ENCODE data around the gene PTH1R. TPM values are rescaled to one million over a fixed set of nuclear protein-coding genes. Genes with fewer than 3 reads are reported as not detected.

Gene PTH1R
- total RNA-seq, 3 donors from 2014 or later = not detected

GRCh38 chr3:46865546-46865945 is 12.0 kb upstream of the PTH1R start:
- DNase-seq = no peak
- Mint-ChIP-seq H3K4me1 (ENCODE audit: low read depth) (no peaks in the 10 kb centered on the region), H3K36me3 (ENCODE audit: insufficient read depth) (no peaks in the 10 kb centered on the region), H3K27me3 (ENCODE audit: low read depth) (peaks cover 2% of the 10 kb centered on the region), H3K4me3 (no peak overlapping the region), H3K9me3 (no peaks in the 10 kb centered on the region)
- ATAC-seq = no peak

- DNase-seq = no peak
- ATAC-seq = no peak
- no peaks in the 10 kb centered on the region for H3K9me3 Mint-ChIP-seq
- H3K4me3 Mint-ChIP-seq = no peak overlapping the region
- H3K36me3 Mint-ChIP-seq (ENCODE audit: insufficient read depth) = no peaks in the 10 kb centered on the region
- H3K4me1 Mint-ChIP-seq (ENCODE audit: low read depth) = no peaks in the 10 kb centered on the region
- H3K27me3 Mint-ChIP-seq (ENCODE audit: low read depth) = peaks cover 6% of the 10 kb centered on the region
Measured at GRCh38 chr3:46866032-46866595, 11.4 kb upstream of the PTH1R start.

DNA sequence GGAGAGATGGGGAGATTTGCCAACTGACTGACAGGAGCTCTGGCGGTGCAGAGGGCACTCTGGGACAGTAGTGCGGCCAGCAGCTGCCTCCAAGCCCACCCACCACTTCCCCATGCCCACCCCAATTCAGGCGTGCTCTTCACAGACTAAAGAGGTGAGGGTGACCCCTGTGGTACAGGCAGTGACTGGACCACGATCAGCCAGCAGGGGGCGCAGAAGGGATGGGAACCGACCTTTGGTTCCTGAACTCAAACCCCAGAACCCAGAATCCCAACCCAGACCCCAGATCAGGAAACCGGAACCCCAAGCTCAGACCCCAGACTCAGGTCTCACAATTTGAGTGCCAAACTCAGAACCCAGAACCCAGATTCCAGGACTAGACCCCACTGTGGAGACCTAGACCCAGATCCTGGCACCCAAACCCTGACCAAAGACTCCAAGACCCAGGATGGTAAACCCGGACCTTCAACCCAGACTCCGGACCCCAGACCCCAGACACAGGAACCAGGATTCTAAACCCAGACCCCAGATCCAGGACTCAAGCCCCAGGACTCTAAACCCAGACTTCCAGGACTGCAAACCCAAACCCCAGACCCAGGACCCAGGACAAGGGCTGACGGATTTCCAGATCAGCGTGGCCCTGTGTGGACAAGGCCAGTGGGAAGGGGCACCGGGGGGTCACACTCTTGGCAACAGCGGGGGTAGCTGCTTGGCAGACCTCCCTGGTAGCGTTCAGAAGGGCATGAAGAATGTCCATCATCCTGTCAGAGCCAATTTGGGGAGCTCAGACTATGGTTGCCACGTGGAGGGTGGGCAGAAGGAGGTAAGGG is 10.6 kb upstream of the PTH1R start:
- no peaks in the 10 kb centered on the region for H3K9me3 Mint-ChIP-seq
- peak; percentile 88 for DNase-seq
- no peak overlapping the region for H3K4me3 Mint-ChIP-seq
- peaks cover 9% of the 10 kb centered on the region for H3K27me3 Mint-ChIP-seq (ENCODE audit: low read depth)
- ATAC-seq = peak; percentile 62 to 70
- no peaks in the 10 kb centered on the region for H3K36me3 Mint-ChIP-seq (ENCODE audit: insufficient read depth)
- no peaks in the 10 kb centered on the region for H3K4me1 Mint-ChIP-seq (ENCODE audit: low read depth)

DNA sequence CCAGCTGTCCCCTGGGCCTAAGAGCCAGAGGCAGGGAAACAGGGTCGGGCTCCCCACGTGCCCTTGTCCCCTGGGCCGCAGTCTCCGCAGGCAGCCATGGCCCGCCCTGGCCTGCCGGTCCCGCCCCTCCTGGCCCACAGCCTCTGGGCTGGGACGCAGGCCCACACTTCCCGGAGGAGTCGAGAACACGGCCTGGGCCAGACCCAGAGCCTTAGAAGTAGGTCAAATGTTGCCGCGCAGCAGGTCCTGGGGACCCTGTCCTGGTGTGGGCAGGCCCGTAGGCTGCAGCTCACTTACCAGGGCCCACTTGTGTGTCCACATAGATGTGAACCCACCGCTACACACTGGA is 10.0 kb upstream of the PTH1R start:
- ATAC-seq (no peak), DNase-seq (no peak)
- H3K4me1 Mint-ChIP-seq (ENCODE audit: low read depth) = no peaks in the 10 kb centered on the region
- H3K36me3 Mint-ChIP-seq (ENCODE audit: insufficient read depth) = no peaks in the 10 kb centered on the region
- H3K9me3 Mint-ChIP-seq = no peaks in the 10 kb centered on the region
- H3K27me3 Mint-ChIP-seq (ENCODE audit: low read depth) = peaks cover 9% of the 10 kb centered on the region
- no peak overlapping the region for H3K4me3 Mint-ChIP-seq

GRCh38 chr3:46868287-46868686 is 9.2 kb upstream of the PTH1R start:
- ATAC-seq = no peak
- H3K36me3 Mint-ChIP-seq (ENCODE audit: insufficient read depth) = no peaks in the 10 kb centered on the region
- H3K9me3 Mint-ChIP-seq = no peaks in the 10 kb centered on the region
- H3K4me3 Mint-ChIP-seq = no peak overlapping the region
- H3K27me3 Mint-ChIP-seq (ENCODE audit: low read depth) = peaks cover 12% of the 10 kb centered on the region
- no peak for DNase-seq
- no peaks in the 10 kb centered on the region for H3K4me1 Mint-ChIP-seq (ENCODE audit: low read depth)

- ATAC-seq (no peak), DNase-seq (no peak)
- Mint-ChIP-seq H3K4me1 (ENCODE audit: low read depth) (no peaks in the 10 kb centered on the region), H3K4me3 (no peak overlapping the region), H3K27me3 (ENCODE audit: low read depth) (peaks cover 12% of the 10 kb centered on the region), H3K36me3 (ENCODE audit: insufficient read depth) (no peaks in the 10 kb centered on the region), H3K9me3 (no peaks in the 10 kb centered on the region)
Measured at GRCh38 chr3:46868948-46869347, 8.6 kb upstream of the PTH1R start.

- no peaks in the 10 kb centered on the region for H3K9me3 Mint-ChIP-seq
- H3K36me3 Mint-ChIP-seq (ENCODE audit: insufficient read depth) = no peaks in the 10 kb centered on the region
- H3K4me3 Mint-ChIP-seq = no peak overlapping the region
- DNase-seq (no peak), ATAC-seq (no peak)
- peaks cover 12% of the 10 kb centered on the region for H3K27me3 Mint-ChIP-seq (ENCODE audit: low read depth)
- H3K4me1 Mint-ChIP-seq (ENCODE audit: low read depth) = peaks cover 2% of the 10 kb centered on the region
Measured at GRCh38 chr3:46869440-46869839, 8.1 kb upstream of the PTH1R start.

DNA sequence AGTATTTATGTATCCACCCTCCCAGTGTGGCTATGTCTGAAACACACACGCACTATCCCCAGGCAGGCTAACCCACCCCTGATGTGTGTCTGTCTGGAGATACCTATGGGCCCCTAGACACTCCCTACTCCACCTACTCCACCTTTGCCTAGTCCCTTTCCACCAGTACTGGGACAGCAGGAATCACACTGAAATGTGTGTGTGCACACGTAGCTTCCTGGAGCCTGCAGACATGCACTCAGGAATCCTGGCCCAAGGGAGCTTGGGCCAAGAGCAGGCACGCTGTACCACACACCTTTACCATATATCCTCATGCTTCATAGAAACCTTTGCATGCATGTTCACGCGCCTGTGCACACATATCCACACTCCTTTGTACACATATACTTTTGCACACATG is 6.9 kb upstream of the PTH1R start:
- Mint-ChIP-seq H3K9me3 (no peaks in the 10 kb centered on the region), H3K36me3 (ENCODE audit: insufficient read depth) (no peaks in the 10 kb centered on the region), H3K4me3 (no peak overlapping the region), H3K4me1 (ENCODE audit: low read depth) (peaks cover 2% of the 10 kb centered on the region), H3K27me3 (ENCODE audit: low read depth) (peaks cover 12% of the 10 kb centered on the region)
- ATAC-seq (no peak), DNase-seq (no peak)

DNA sequence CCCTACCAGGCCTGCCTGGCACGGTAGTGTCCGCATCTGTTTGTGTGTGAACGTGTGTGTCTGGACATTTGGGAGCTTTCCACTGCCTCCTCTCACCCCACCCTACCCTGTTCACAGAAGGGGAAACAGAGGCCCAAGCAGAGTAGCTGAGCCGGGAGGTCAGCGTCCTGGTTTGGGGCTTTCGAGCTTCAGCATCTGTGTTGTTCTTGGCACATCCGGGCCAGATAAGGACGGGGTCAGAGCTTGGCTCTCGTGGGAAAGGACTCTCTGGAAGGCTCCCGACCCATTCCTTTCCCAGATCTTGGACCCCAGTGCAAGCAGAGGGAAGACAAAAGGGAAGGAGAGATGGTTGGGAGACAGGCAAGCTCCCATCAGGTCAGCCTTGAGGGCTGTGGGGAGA is 6.3 kb upstream of the PTH1R start:
- DNase-seq = no peak
- H3K4me1 Mint-ChIP-seq (ENCODE audit: low read depth) = peaks cover 2% of the 10 kb centered on the region
- H3K4me3 Mint-ChIP-seq = no peak overlapping the region
- ATAC-seq = no peak
- no peaks in the 10 kb centered on the region for H3K9me3 Mint-ChIP-seq
- H3K27me3 Mint-ChIP-seq (ENCODE audit: low read depth) = peaks cover 12% of the 10 kb centered on the region
- H3K36me3 Mint-ChIP-seq (ENCODE audit: insufficient read depth) = no peaks in the 10 kb centered on the region

GRCh38 chr3:46873521-46873920 is 4.0 kb upstream of the PTH1R start:
- Mint-ChIP-seq H3K4me1 (ENCODE audit: low read depth) (peaks cover 2% of the 10 kb centered on the region), H3K27me3 (ENCODE audit: low read depth) (peaks cover 12% of the 10 kb centered on the region), H3K36me3 (ENCODE audit: insufficient read depth) (no peaks in the 10 kb centered on the region), H3K4me3 (no peak overlapping the region), H3K9me3 (no peaks in the 10 kb centered on the region)
- ATAC-seq (no peak), DNase-seq (no peak)

DNA sequence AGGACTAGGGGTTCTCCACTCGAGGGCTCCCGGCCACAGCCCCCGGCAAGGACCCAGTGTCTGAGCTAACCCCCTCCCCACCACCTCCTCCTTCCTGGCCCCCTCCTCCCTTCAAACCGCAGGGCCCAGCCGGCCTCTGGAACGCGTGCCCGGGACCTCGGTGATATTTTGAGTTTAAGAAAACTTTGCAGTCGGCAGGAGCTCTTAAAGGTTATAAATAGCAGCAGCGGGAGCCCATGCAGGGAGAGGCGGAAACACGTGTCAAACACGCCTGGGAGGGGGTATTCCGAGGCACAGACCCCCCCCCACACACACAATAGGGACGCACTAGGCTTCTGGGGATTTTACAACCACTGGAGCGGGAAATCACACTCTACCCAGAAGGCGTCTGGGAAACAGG is 3.1 kb upstream of the PTH1R start:
- no peak for DNase-seq
- Mint-ChIP-seq H3K27me3 (ENCODE audit: low read depth) (peaks cover 13% of the 10 kb centered on the region), H3K9me3 (no peaks in the 10 kb centered on the region), H3K36me3 (ENCODE audit: insufficient read depth) (no peaks in the 10 kb centered on the region), H3K4me1 (ENCODE audit: low read depth) (peaks cover 2% of the 10 kb centered on the region), H3K4me3 (no peak overlapping the region)
- no peak for ATAC-seq

- no peak overlapping the region for H3K4me3 Mint-ChIP-seq
- H3K9me3 Mint-ChIP-seq = no peaks in the 10 kb centered on the region
- H3K27me3 Mint-ChIP-seq (ENCODE audit: low read depth) = peaks cover 24% of the 10 kb centered on the region
- no peaks in the 10 kb centered on the region for H3K36me3 Mint-ChIP-seq (ENCODE audit: insufficient read depth)
- H3K4me1 Mint-ChIP-seq (ENCODE audit: low read depth) = peaks cover 4% of the 10 kb centered on the region
- ATAC-seq = no peak
- no peak for DNase-seq
Measured at GRCh38 chr3:46875560-46875959, 2.0 kb upstream of the PTH1R start.

GRCh38 chr3:46876313-46877300 is 914 bp upstream of the PTH1R start:
- no peak for ATAC-seq
- no peak overlapping the region for H3K4me3 Mint-ChIP-seq
- peaks cover 27% of the 10 kb centered on the region for H3K27me3 Mint-ChIP-seq (ENCODE audit: low read depth)
- H3K4me1 Mint-ChIP-seq (ENCODE audit: low read depth) = peaks cover 5% of the 10 kb centered on the region
- H3K9me3 Mint-ChIP-seq = no peaks in the 10 kb centered on the region
- no peaks in the 10 kb centered on the region for H3K36me3 Mint-ChIP-seq (ENCODE audit: insufficient read depth)
- no peak for DNase-seq

- peaks cover 34% of the 10 kb centered on the region for H3K27me3 Mint-ChIP-seq (ENCODE audit: low read depth)
- ATAC-seq (no peak), DNase-seq (no peak)
- H3K4me1 Mint-ChIP-seq (ENCODE audit: low read depth) = peaks cover 5% of the 10 kb centered on the region
- no peak overlapping the region for H3K4me3 Mint-ChIP-seq
- no peaks in the 10 kb centered on the region for H3K9me3 Mint-ChIP-seq
- no peaks in the 10 kb centered on the region for H3K36me3 Mint-ChIP-seq (ENCODE audit: insufficient read depth)
Measured at GRCh38 chr3:46878781-46879436, 1.4 kb downstream of the PTH1R start.
